OCI-M2 (cell line): Measurements from ENCODE around the gene TPX2.
"Not testable (repeated sequence)": the region's sequence is repeated elsewhere in the genome, so short reads cannot be mapped to it uniquely, and the experiment has no call there.

ENCODE experiments used
- DNase-seq: peaks from one replicate; lab custom pipeline; 2025; ENCODE audit not compliant: unreplicated experiment; lab: John Stamatoyannopoulos, UW

Gene TPX2

GRCh38 chr20:31811198-31811597 lies 72.1 kb downstream of the TPX2 start:
- no peak for DNase-seq

- DNase-seq: no peak
These were observed 73.0 kb downstream of the TPX2 start for GRCh38 chr20:31811796-31812728.

- DNase-seq: no peak
These were observed 74.5 kb downstream of the TPX2 start for GRCh38 chr20:31813611-31814010.

- DNase-seq: not testable (repeated sequence)
These were observed 75.1 kb downstream of the TPX2 start for GRCh38 chr20:31814142-31814541.

GRCh38 chr20:31815408-31816188 lies 76.5 kb downstream of the TPX2 start:
- DNase-seq: no peak

GRCh38 chr20:31816221-31816620 lies 77.1 kb downstream of the TPX2 start:
- DNase-seq: no peak

GRCh38 chr20:31817461-31817860 lies 78.4 kb downstream of the TPX2 start:
- DNase-seq: no peak

GRCh38 chr20:31818376-31818908 lies 79.4 kb downstream of the TPX2 start:
- DNase-seq: no peak

- DNase-seq: no peak
These were observed 80.1 kb downstream of the TPX2 start, which contains the start of gene MYLK2 for GRCh38 chr20:31819083-31819784. Gene MYLK2 (plus strand): TSS chr20:31819356. CDS start chr20:31819581, 225 bp downstream.

- DNase-seq: no peak
These were observed 81.1 kb downstream of the TPX2 start for GRCh38 chr20:31820228-31820627.

- DNase-seq: no peak
These were observed 82.3 kb downstream of the TPX2 start for GRCh38 chr20:31821427-31821826.

GRCh38 chr20:31822421-31823330 lies 83.6 kb downstream of the TPX2 start:
- DNase-seq: no peak

- no peak for DNase-seq
These were observed 84.5 kb downstream of the TPX2 start for GRCh38 chr20:31823360-31824124.

GRCh38 chr20:31824125-31824485 lies 85.0 kb downstream of the TPX2 start:
- no peak for DNase-seq

- no peak for DNase-seq
These were observed 85.6 kb downstream of the TPX2 start for GRCh38 chr20:31824554-31825313.

- no peak for DNase-seq
These were observed 87.0 kb downstream of the TPX2 start for GRCh38 chr20:31826074-31826473.

GRCh38 chr20:31827059-31827458 lies 88.0 kb downstream of the TPX2 start:
- no peak for DNase-seq

- DNase-seq: not testable (repeated sequence)
These were observed 88.9 kb downstream of the TPX2 start for GRCh38 chr20:31828016-31828415.

GRCh38 chr20:31829731-31830130 lies 90.6 kb downstream of the TPX2 start:
- DNase-seq: no peak
